BLaER1 treated with 17β-estradiol and CSF1 and Interleukin-3, amounts not matched to agents 10 nM and 100 nM (cell line): ENCODE results near the gene MUSK.
A peak's percentile ranks its signal among the peaks of the same experiment; 100 is the strongest.

ENCODE experiments used
- H3K27ac ChIP-seq, 11 experiments: shearing (Covaris generic); formaldehyde crosslinking; 2 replicates each; pipeline ENCODE4 v1.8.1; 2022
- H3K27me3 ChIP-seq, 11 experiments: shearing (Covaris generic); formaldehyde crosslinking; 2 replicates each; pipeline ENCODE4 v1.8.1; 2022
- H3K36me3 ChIP-seq, 11 experiments: shearing (Covaris generic); formaldehyde crosslinking; 2 replicates each; pipeline ENCODE4 v1.8.1; 2022
- H3K4me1 ChIP-seq, 10 experiments: shearing (Covaris generic); formaldehyde crosslinking; 2 replicates each; pipeline ENCODE4 v1.8.1; 2022
- H3K4me2 ChIP-seq, 11 experiments: shearing (Covaris generic); formaldehyde crosslinking; 2 replicates each; pipeline ENCODE4 v1.8.1; 2022
- H3K4me3 ChIP-seq, 10 experiments: shearing (Covaris generic); formaldehyde crosslinking; 2 replicates each; pipeline ENCODE4 v1.8.1; 2022
- H3K9ac ChIP-seq, 11 experiments: shearing (Covaris generic); formaldehyde crosslinking; 2 replicates each; pipeline ENCODE4 v1.8.1; 2022
- H3K9me3 ChIP-seq, 11 experiments: shearing (Covaris generic); formaldehyde crosslinking; replicated peaks in 1 of 11; 2 replicates each; pipeline ENCODE4 v1.8.1; 2022
- H4K20me1 ChIP-seq, 11 experiments: shearing (Covaris generic); formaldehyde crosslinking; 2 replicates each; pipeline ENCODE4 v1.8.1; 2022
- Cebpa-rat ChIP-seq, 11 experiments: shearing (Covaris generic); IDR thresholded peaks; 2 replicates each; pipeline ENCODE4 v1.8.1; 2022

MUSK gene

DNA sequence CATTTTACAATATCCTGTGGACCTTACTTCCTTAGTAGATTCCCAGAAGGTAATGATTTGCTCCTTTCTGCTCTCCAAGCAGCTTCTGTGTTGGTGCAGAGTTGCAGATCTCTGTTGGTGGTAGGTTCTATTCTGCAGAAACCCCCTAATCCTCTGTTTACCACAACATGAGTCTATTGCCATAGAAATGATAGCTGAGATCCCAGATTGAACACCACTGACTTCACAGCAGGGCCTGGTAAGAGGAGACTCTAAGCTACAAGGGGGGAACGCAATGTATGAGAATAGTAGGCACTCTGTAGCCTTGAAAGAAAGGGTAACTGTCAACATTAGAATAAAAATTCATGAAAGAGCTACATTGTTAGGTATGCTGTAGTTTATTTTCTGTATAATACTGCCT, 59.5 kb downstream of the MUSK start:
- Histone ChIP-seq H3K27ac (no peak overlapping the region), H3K9ac (no peak overlapping the region), H3K4me3 (no peak overlapping the region), H3K36me3 (no peaks in the 10 kb centered on the region), H3K4me1 (peaks cover 0 to 25% (median 12%) of the 10 kb centered on the region in 10 experiments; a peak in 12 of 20 replicates), H3K27me3 (no peaks in the 10 kb centered on the region), H3K9me3 (peaks cover 0 to 21% (median 5%) of the 10 kb centered on the region in 11 experiments; a peak in 6 of 22 replicates), H4K20me1 (no peaks in the 10 kb centered on the region), H3K4me2 (no peak overlapping the region)
- no peak for TF ChIP-seq Cebpa-rat (IDR thresholded peaks at IDR 0.05)

DNA sequence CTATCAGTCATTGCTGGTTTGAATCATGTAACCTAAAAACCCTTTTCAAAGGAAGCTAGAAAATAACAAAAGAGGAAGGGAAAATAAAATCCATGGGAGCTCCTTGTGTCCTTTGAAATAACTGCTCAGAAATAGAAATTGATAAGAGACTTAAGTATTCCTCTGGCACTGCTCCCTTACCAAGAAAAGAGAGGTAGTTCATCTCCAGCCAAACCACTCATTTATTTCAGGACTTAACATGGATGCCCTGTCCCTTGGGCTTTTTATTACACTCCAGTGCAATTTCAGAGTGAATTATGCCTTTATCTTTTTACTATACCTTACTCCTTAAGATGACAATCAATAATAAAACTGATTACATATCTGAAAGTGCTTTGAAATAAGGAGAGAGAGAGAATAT, 61.0 kb downstream of the MUSK start:
- H3K4me2 ChIP-seq: peak overlapping the region in 7 of 11 experiments; percentile 15 to 85 (median 60); a peak in 12 of 22 replicates
- H3K4me1 ChIP-seq: peaks cover 0 to 25% (median 12%) of the 10 kb centered on the region in 10 experiments; a peak in 12 of 20 replicates
- H3K27me3 ChIP-seq: no peaks in the 10 kb centered on the region
- no peak overlapping the region for H3K4me3 ChIP-seq
- no peaks in the 10 kb centered on the region for H4K20me1 ChIP-seq
- no peak for TF ChIP-seq Cebpa-rat (IDR thresholded peaks at IDR 0.05)
- H3K27ac ChIP-seq: no peak overlapping the region
- H3K9me3 ChIP-seq: peaks cover 0 to 21% (median 5%) of the 10 kb centered on the region in 11 experiments; a peak in 7 of 22 replicates
- no peaks in the 10 kb centered on the region for H3K36me3 ChIP-seq
- H3K9ac ChIP-seq: no peak overlapping the region

DNA sequence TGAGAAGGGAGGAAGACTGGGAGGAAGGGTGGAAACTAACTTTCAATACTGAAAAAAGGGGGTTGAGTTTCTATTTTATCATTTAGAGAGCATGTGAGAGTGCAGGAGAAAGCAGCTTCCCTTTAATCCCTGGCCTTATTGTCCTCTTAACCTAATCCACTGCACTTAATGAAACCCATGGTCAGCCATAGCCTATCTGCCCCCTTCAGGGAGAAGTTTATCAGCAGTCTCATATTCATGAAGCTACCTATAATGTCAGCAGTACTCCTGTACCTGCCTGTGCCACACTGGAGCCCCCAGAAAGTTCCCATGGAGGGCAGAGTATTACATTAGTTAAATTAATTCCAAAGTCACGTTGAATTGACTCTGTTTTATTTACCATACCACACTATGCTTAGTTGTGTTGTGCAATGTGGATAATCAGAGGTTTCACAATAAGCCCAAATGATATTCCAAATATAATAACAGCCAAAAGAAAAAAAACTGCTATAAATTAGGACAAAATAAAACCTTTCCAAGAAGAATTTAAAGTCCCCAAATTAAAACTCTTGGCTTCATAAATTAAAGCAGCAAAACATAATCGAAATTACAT, 62.9 kb downstream of the MUSK start:
- no peak for TF ChIP-seq Cebpa-rat (IDR thresholded peaks at IDR 0.05)
- H3K4me3 ChIP-seq: no peak overlapping the region
- H3K4me2 ChIP-seq: peak overlapping the region in 2 of 11 experiments; percentile 5 to 85; a peak in 1 of 22 replicates
- H3K9me3 ChIP-seq: peaks cover 0 to 19% (median 3%) of the 10 kb centered on the region in 11 experiments; a peak in 7 of 22 replicates
- H3K27me3 ChIP-seq: no peaks in the 10 kb centered on the region
- no peaks in the 10 kb centered on the region for H3K36me3 ChIP-seq
- peaks cover 0 to 25% (median 12%) of the 10 kb centered on the region in 10 experiments; a peak in 12 of 20 replicates for H3K4me1 ChIP-seq
- no peak overlapping the region for H3K27ac ChIP-seq
- H4K20me1 ChIP-seq: no peaks in the 10 kb centered on the region
- no peak overlapping the region for H3K9ac ChIP-seq

DNA sequence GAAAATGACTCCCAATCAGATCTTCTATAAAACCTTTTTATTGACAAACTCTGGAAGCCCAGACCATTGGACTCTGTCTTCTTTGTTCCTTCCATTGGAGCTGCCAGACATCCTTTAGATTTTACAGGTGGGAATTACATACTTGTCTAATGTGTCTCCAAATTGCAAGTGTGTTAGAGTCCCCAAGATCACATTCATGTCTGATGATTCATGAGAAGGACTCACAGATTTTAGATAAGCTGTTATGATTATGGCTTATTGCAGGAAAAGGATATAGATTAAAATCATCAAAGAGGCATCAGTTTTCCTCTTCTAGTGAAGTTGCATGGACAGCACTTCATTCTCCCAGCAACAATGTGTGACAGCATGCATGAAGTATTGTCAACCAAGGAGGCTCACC, 70.4 kb downstream of the MUSK start:
- TF ChIP-seq Cebpa-rat (IDR thresholded peaks at IDR 0.05): no peak
- Histone ChIP-seq H3K4me1 (no peaks in the 10 kb centered on the region), H3K27me3 (no peaks in the 10 kb centered on the region), H3K4me2 (no peak overlapping the region), H4K20me1 (no peaks in the 10 kb centered on the region), H3K4me3 (no peak overlapping the region), H3K9ac (no peak overlapping the region), H3K27ac (no peak overlapping the region), H3K36me3 (no peaks in the 10 kb centered on the region), H3K9me3 (peaks cover 0 to 11% (median 0%) of the 10 kb centered on the region in 11 experiments; a peak in 4 of 22 replicates)

DNA sequence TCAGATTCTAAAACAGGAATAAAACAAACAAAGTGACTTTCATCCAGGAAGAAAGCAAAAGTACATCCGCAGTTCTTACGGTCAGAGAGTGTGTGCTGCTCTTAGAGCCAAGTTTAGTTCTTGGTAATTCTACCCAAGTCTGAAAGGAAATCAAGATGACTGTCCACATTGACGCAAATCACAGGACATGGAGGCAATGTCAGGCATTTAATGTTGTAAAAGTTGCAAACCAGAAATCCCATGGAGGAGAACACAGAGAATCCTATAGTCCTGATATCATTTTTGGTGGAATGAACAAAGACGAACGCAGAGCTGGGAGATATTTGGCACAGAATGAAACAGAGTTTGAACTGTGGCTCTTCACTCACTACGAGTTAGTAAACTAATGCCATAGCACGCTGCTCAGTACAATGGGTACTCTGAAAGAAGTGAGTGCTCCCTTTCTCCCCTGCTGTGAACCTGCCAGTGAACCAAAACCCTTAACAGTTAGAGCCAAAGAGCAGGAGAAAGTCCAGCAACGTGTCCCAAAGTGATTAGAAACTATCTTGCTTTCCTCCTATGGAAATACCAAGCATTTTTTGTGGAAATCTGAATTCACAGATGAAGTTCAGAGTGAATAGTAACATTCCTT, 74.3 kb downstream of the MUSK start:
- H3K27ac ChIP-seq: no peak overlapping the region

DNA sequence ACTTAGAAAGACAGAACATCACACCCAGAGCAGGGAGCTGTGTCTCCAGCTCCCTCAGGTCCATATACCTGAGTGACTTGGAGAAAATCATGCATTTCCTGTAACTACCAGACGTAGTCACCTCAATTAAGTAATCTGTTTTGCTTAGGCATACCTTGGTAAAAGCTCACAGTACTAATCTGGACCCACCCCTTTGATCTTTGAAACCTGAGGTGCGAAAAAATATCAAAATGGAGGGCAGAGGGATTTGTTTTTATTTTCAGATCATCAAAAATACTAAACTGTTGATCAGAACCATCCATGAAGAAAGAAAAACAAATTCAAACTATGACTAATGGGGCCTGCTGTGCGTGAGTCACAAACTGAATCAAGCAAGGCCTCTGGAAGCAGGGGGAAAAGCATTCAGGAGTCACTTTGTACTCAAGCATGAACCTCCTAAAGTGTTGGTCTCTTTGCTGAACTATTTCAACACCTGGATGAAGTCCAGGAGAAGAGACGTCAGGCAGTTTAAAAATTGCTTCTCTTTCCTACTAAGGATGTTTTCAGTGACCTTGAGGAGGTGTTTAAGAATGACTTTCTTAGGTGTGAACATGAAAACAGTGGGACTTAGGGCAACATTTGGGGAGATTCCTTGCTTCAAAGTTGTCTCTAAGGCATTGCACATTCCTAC, 76.3 kb downstream of the MUSK start:
- no peaks in the 10 kb centered on the region for H3K36me3 ChIP-seq
- no peak overlapping the region for H3K27ac ChIP-seq
- no peaks in the 10 kb centered on the region for H3K9me3 ChIP-seq
- H3K27me3 ChIP-seq: no peaks in the 10 kb centered on the region
- H3K9ac ChIP-seq: no peak overlapping the region
- H4K20me1 ChIP-seq: no peaks in the 10 kb centered on the region
- H3K4me3 ChIP-seq: no peak overlapping the region
- no peak overlapping the region for H3K4me2 ChIP-seq
- TF ChIP-seq Cebpa-rat (IDR thresholded peaks at IDR 0.05): no peak
- H3K4me1 ChIP-seq: peaks cover 0 to 5% (median 0%) of the 10 kb centered on the region in 10 experiments; a peak in 3 of 20 replicates

More for the DNA sequence above, 74.3 kb downstream of the MUSK start:
- peaks cover 0 to 4% (median 0%) of the 10 kb centered on the region in 10 experiments; a peak in 3 of 20 replicates for H3K4me1 ChIP-seq
- no peak overlapping the region for H3K4me3 ChIP-seq
- H3K36me3 ChIP-seq: no peaks in the 10 kb centered on the region
- no peaks in the 10 kb centered on the region for H4K20me1 ChIP-seq
- no peaks in the 10 kb centered on the region for H3K27me3 ChIP-seq
- no peak overlapping the region for H3K4me2 ChIP-seq
- no peak for TF ChIP-seq Cebpa-rat (IDR thresholded peaks at IDR 0.05)
- H3K9me3 ChIP-seq: peaks cover 0 to 8% (median 0%) of the 10 kb centered on the region in 11 experiments; a peak in 3 of 22 replicates
- H3K9ac ChIP-seq: no peak overlapping the region

DNA sequence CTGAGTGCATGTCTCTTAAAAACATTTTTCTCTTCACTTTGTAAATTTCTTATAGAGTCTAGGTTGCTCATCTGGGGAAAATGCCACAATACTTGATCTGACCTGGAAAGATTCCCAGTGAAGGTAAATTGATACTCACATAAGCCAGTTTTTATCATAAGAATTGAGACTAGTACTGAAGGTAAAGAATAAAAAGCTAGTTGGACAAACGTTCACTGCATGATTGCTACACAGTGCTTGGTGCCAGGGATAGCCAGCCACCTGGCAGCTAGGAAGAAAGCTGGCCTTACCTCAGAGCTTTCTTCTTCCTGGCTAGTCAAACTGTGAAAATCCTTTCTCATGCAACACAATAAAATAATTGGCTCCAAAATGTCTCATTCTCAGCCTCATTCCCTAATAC, 77.1 kb downstream of the MUSK start:
- Histone ChIP-seq H3K36me3 (no peaks in the 10 kb centered on the region), H3K27ac (no peak overlapping the region), H3K4me3 (no peak overlapping the region), H4K20me1 (no peaks in the 10 kb centered on the region), H3K9ac (no peak overlapping the region), H3K27me3 (no peaks in the 10 kb centered on the region), H3K4me1 (peaks cover 0 to 9% (median 0%) of the 10 kb centered on the region in 10 experiments; a peak in 4 of 20 replicates), H3K9me3 (no peaks in the 10 kb centered on the region), H3K4me2 (no peak overlapping the region)
- TF ChIP-seq Cebpa-rat (IDR thresholded peaks at IDR 0.05): no peak

DNA sequence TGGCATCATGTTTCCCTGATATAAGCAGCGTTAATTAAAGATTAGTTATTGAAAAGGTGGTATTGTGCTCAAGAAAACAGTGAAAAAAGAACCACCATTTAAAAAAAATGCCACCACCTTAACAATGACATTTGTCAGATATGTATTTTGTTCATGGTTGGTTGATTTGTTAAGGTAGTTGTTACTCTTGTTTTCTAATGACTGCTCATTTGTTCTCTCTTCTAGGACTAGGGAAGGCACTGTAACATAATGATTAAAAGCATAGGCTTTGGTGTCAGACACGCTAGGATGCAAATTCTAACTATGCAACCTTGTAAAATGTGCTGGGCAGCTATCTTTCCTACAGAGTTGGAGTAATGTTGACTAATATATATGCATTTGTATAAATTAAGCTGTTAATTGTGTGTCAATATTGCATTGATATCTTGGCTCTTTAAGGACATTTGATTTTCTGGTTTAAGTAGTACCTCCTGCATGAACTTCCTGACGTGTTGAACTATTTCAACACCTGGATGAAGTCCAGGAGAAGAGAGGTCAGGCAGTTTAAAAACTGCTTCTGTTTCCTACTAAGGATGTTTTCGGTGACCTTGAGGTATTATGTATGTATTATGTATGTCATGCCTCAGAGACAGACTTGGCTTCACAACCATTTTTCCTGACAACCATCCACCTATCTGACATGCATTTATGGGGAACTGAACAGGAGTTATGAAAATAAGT, 77.8 kb downstream of the MUSK start:
- Histone ChIP-seq H3K27ac (no peak overlapping the region), H3K9ac (no peak overlapping the region), H3K9me3 (no peaks in the 10 kb centered on the region), H3K4me1 (peaks cover 0 to 9% (median 0%) of the 10 kb centered on the region in 10 experiments; a peak in 4 of 20 replicates), H3K4me3 (no peak overlapping the region), H3K36me3 (no peaks in the 10 kb centered on the region), H4K20me1 (no peaks in the 10 kb centered on the region), H3K4me2 (no peak overlapping the region), H3K27me3 (no peaks in the 10 kb centered on the region)
- TF ChIP-seq Cebpa-rat (IDR thresholded peaks at IDR 0.05): no peak
